22Rv1 (cell line): ENCODE measurements around the gene HLX.
A peak's percentile ranks its signal among the peaks of the same experiment; 100 is the strongest.

Source experiments
- H3K27ac ChIP-seq: fragments of 450-650 bp; 2 replicates; pipeline ENCODE4 v1.5.1; 2017
- ZFX ChIP-seq: fragments of 450-650 bp; IDR thresholded peaks from 2 replicates; pipeline ENCODE4 v1.6.1; 2017; ENCODE audit warnings: antibody characterized with exemption, borderline replicate concordance
- TF ChIP-seq, protein P1 (sequence below): fragments of 450-650 bp; IDR thresholded peaks from 2 replicates; pipeline ENCODE4 v1.5.1; 2017; ENCODE audit warnings: mild to moderate bottlenecking

The HLX gene

GRCh38 chr1:220879076-220879508, at the start of gene HLX:
TSS of gene HLX (plus strand) at chr1:220879443. CDS start at chr1:220879858, 415 bp downstream.
- TF ChIP-seq ZFX: no peak
- TF ChIP-seq, protein P1, sequence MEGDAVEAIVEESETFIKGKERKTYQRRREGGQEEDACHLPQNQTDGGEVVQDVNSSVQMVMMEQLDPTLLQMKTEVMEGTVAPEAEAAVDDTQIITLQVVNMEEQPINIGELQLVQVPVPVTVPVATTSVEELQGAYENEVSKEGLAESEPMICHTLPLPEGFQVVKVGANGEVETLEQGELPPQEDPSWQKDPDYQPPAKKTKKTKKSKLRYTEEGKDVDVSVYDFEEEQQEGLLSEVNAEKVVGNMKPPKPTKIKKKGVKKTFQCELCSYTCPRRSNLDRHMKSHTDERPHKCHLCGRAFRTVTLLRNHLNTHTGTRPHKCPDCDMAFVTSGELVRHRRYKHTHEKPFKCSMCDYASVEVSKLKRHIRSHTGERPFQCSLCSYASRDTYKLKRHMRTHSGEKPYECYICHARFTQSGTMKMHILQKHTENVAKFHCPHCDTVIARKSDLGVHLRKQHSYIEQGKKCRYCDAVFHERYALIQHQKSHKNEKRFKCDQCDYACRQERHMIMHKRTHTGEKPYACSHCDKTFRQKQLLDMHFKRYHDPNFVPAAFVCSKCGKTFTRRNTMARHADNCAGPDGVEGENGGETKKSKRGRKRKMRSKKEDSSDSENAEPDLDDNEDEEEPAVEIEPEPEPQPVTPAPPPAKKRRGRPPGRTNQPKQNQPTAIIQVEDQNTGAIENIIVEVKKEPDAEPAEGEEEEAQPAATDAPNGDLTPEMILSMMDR: no peak
- peak within 1 kb of the TSS; percentile 57 for H3K27ac ChIP-seq

DNA sequence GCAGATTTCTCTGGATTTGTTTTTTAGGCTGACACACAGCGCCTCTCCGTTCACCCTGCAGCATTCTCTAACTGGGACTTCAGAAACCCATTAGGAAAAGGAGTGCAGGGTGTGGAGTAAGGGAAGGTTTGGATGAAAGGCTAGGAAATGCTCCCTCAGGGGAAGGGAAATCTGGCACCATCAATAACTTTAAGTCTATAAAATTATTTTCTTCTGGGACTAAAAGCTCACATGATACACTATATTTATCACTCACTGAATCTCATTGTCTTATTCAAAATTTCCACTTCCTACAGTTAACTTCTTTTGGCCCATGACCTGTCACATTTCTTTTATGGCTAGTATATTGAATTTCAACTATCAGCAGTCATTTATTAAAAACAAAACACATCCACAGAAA, 45.8 kb upstream of the HLX start:
- H3K27ac ChIP-seq: no peak overlapping the region
- TF ChIP-seq ZFX: no peak
- TF ChIP-seq, protein P1: no peak

GRCh38 chr1:220834155-220834870, 44.9 kb upstream of the HLX start:
- no peak for TF ChIP-seq ZFX
- TF ChIP-seq, protein P1: no peak
- H3K27ac ChIP-seq: no peak overlapping the region

DNA sequence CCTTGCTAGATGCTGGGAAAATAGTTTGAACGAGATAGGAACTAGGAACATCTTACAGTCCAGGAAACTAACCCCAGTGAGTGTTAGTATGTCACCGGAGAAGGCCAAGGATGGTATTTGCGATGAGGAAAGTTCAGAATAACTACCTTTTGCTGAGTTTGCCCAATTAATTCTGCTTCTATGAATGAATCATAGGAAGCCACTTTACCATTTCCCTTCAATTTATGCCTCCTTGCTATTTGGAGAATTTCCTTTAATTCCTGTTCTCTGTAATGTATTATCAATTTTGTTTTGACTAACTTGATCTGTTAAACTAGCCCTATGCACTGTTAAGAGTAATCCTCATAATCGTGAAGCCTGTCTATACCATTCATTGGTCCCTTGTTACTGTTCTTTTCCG, 40.7 kb upstream of the HLX start:
- TF ChIP-seq ZFX: no peak
- TF ChIP-seq, protein P1: no peak
- H3K27ac ChIP-seq: no peak overlapping the region

GRCh38 chr1:220839474-220839873, 39.8 kb upstream of the HLX start:
- H3K27ac ChIP-seq: no peak overlapping the region
- TF ChIP-seq ZFX: no peak
- TF ChIP-seq, protein P1: no peak

DNA sequence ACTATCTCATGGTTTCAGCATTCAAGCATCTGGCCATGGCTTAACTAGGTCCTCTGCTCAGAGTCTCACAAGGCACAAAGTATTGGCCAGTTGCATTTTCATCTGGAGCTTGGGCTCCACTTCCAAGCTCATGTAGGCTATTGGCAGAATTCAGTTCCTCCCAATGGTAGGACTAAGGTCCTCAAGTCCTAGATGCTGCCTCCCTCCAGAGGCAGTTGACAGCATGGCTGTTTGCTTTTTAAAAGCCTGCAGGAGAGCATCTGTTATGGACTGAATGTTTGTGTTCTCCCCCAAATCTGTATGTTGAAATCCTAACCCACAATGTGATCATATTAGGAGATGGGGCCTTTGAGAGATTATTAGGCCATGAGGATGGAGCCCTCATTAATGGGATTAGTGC, 38.0 kb upstream of the HLX start:
- no peak for TF ChIP-seq ZFX
- TF ChIP-seq, protein P1: no peak
- H3K27ac ChIP-seq: no peak overlapping the region

GRCh38 chr1:220843481-220844011, 35.7 kb upstream of the HLX start:
- TF ChIP-seq, protein P1: no peak
- TF ChIP-seq ZFX: no peak
- no peak overlapping the region for H3K27ac ChIP-seq
